NCI-H82 (cell line): ENCODE data around the gene STARD6.
"Not testable (repeated sequence)": the region's sequence is repeated elsewhere in the genome, so short reads cannot be mapped to it uniquely, and the experiment has no call there.

ENCODE experiments used
- DNase-seq: peaks from one replicate; lab custom pipeline; 2025; lab: John Stamatoyannopoulos, UW

The STARD6 gene

GRCh38 chr18:54357660-54358494 lies at the start of gene STARD6, which contains the start of gene C18orf54:
STARD6 (minus strand) TSS chr18:54357858; CDS start chr18:54354573, 3,285 bp downstream.
C18orf54 (plus strand) TSS chr18:54357906; CDS start chr18:54360573, 2,667 bp downstream.
- DNase-seq: peak; percentile 92

- no peak for DNase-seq
Measured at GRCh38 chr18:54405290-54405689, 47.6 kb upstream of the STARD6 start.

GRCh38 chr18:54396760-54397159 lies 39.1 kb upstream of the STARD6 start:
- no peak for DNase-seq

- DNase-seq: no peak
Measured at GRCh38 chr18:54393648-54394294, 36.1 kb upstream of the STARD6 start.

GRCh38 chr18:54392543-54393023 lies 34.9 kb upstream of the STARD6 start:
- peak; percentile 86 for DNase-seq

GRCh38 chr18:54390838-54391237 lies 33.2 kb upstream of the STARD6 start:
- no peak for DNase-seq

GRCh38 chr18:54389143-54389505 lies 31.5 kb upstream of the STARD6 start:
- DNase-seq: no peak

GRCh38 chr18:54388203-54389142 lies 30.8 kb upstream of the STARD6 start:
- DNase-seq: peak; percentile 1

- DNase-seq: no peak
Measured at GRCh38 chr18:54387631-54388030, 30.0 kb upstream of the STARD6 start.

- DNase-seq: not testable (repeated sequence)
Measured at GRCh38 chr18:54386800-54387495, 29.3 kb upstream of the STARD6 start.

GRCh38 chr18:54386043-54386442 lies 28.4 kb upstream of the STARD6 start:
- peak; percentile 3 for DNase-seq

GRCh38 chr18:54382733-54383252 lies 25.1 kb upstream of the STARD6 start:
- DNase-seq: no peak

GRCh38 chr18:54382076-54382475 lies 24.4 kb upstream of the STARD6 start:
- no peak for DNase-seq

GRCh38 chr18:54381640-54382039 lies 24.0 kb upstream of the STARD6 start:
- DNase-seq: no peak

- DNase-seq: no peak
Measured at GRCh38 chr18:54378057-54378456, 20.4 kb upstream of the STARD6 start.

- peak; percentile 1 for DNase-seq
Measured at GRCh38 chr18:54360406-54360805, 2.7 kb upstream of the STARD6 start.

- DNase-seq: no peak
Measured at GRCh38 chr18:54359233-54359632, 1.6 kb upstream of the STARD6 start.

- DNase-seq: no peak
Measured at GRCh38 chr18:54358495-54359040, 910 bp upstream of the STARD6 start.

GRCh38 chr18:54357082-54357659 lies 487 bp downstream of the STARD6 start:
- DNase-seq: peak; percentile 80

GRCh38 chr18:54351186-54351585 lies 6.5 kb downstream of the STARD6 start:
- no peak for DNase-seq
